HUES6 (cell line): ENCODE measurements around the gene PHACTR1.

Source experiments
- H3K27ac ChIP-seq: 2 replicates; pipeline ENCODE4 v1.7.0; 2013; ENCODE audit warnings: low read depth, mild to moderate bottlenecking, low read length, inconsistent platforms
- H3K27me3 ChIP-seq: 2 replicates; pipeline ENCODE4 v1.6.1; 2013; ENCODE audit warnings: low read length; ENCODE audit not compliant: control insufficient read depth, insufficient read depth
- H3K36me3 ChIP-seq: 2 replicates; pipeline ENCODE4 v1.6.1; 2013; ENCODE audit warnings: low read length; ENCODE audit not compliant: control insufficient read depth, insufficient read depth
- H3K4me1 ChIP-seq: 2 replicates; pipeline ENCODE4 v1.6.1; 2013; ENCODE audit warnings: low read length; ENCODE audit not compliant: control insufficient read depth, insufficient read depth
- H3K4me3 ChIP-seq: 2 replicates; pipeline ENCODE4 v1.5.1; 2013; ENCODE audit warnings: low read depth, low read length
- H3K9ac ChIP-seq: one replicate; pipeline ENCODE4 v1.6.1; 2013; ENCODE audit warnings: mild to moderate bottlenecking, low read length
- H3K9me3 ChIP-seq: 2 replicates; pipeline ENCODE4 v1.6.1; 2013; ENCODE audit warnings: low read depth, low read length; ENCODE audit not compliant: control insufficient read depth, insufficient read depth

The PHACTR1 gene

GRCh38 chr6:13331516-13332348 lies 615.2 kb downstream of the PHACTR1 start:
- no peaks in the 10 kb centered on the region for H3K36me3 ChIP-seq
- H3K4me1 ChIP-seq = no peaks in the 10 kb centered on the region
- no peak overlapping the region for H3K9ac ChIP-seq
- no peaks in the 10 kb centered on the region for H3K9me3 ChIP-seq
- H3K27me3 ChIP-seq = no peaks in the 10 kb centered on the region
- H3K27ac ChIP-seq = no peak overlapping the region
- no peak overlapping the region for H3K4me3 ChIP-seq

- no peaks in the 10 kb centered on the region for H3K36me3 ChIP-seq
- H3K4me1 ChIP-seq = no peaks in the 10 kb centered on the region
- no peak overlapping the region for H3K4me3 ChIP-seq
- H3K27me3 ChIP-seq = no peaks in the 10 kb centered on the region
- H3K9me3 ChIP-seq = no peaks in the 10 kb centered on the region
- no peak overlapping the region for H3K27ac ChIP-seq
- no peak overlapping the region for H3K9ac ChIP-seq
Observed at GRCh38 chr6:13332349-13332706, 615.8 kb downstream of the PHACTR1 start.

- no peak overlapping the region for H3K4me3 ChIP-seq
- H3K27ac ChIP-seq = no peak overlapping the region
- H3K27me3 ChIP-seq = no peaks in the 10 kb centered on the region
- no peaks in the 10 kb centered on the region for H3K9me3 ChIP-seq
- no peaks in the 10 kb centered on the region for H3K36me3 ChIP-seq
- no peak overlapping the region for H3K9ac ChIP-seq
- H3K4me1 ChIP-seq = no peaks in the 10 kb centered on the region
Observed at GRCh38 chr6:13334953-13335352, 618.4 kb downstream of the PHACTR1 start.

GRCh38 chr6:13336553-13336952 lies 620.0 kb downstream of the PHACTR1 start:
- Histone ChIP-seq H3K9ac (no peak overlapping the region), H3K27me3 (no peaks in the 10 kb centered on the region), H3K36me3 (no peaks in the 10 kb centered on the region), H3K4me3 (no peak overlapping the region), H3K27ac (no peak overlapping the region), H3K4me1 (no peaks in the 10 kb centered on the region), H3K9me3 (no peaks in the 10 kb centered on the region)

- Histone ChIP-seq H3K4me3 (no peak overlapping the region), H3K27me3 (no peaks in the 10 kb centered on the region), H3K9me3 (no peaks in the 10 kb centered on the region), H3K9ac (no peak overlapping the region), H3K36me3 (no peaks in the 10 kb centered on the region), H3K27ac (no peak overlapping the region), H3K4me1 (no peaks in the 10 kb centered on the region)
Observed at GRCh38 chr6:13338038-13338437, 621.5 kb downstream of the PHACTR1 start.
